ENCODE measurements around the gene CHST8. TPM values are rescaled to one million over a fixed set of nuclear protein-coding genes. Genes with fewer than 3 reads are reported as not detected.

The CHST8 gene
- total RNA-seq, 1 donor from 2014 or later = not detected

DNA sequence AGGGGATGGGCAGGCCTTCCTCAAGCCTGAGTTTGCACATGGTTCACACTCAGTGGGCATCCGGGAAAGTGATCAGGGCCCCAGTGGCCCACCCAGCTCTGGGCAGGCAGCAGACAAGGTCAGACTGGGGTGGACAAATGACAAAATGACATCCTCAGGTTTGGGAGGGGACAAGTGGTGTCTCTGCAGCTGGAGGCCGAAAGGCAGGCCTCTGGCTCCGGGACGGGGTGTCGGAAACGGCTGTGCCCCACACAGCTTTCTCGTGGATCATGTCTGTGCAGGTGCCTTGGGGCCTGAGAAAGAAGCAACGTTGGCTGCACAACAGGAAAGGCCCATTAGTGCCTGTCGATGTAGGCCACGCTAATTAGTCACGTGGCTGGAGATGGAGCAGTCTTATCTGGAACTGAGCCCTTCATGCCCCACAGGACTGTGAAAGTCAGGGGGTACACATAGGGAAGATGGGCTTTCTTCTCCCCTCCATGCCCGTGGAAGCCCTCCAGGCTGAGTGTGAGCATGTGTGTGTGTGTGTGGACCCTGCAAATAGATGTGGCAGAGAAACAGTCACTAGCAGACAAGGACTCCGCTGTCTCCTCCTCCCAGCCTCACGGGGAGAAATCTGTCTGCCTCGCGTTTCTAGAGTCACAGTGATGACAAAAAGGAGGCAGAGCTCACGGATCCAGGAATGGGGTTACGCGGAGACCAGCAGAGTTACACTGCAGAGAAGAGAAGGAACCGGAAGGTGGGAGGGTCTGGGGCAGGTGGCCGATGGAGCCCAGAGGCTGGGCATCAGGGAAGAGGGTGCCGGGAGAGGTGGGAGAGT lies 44.2 kb downstream of the CHST8 start:
- ATAC-seq (ENCODE audit: poor library complexity) (no peak), DNase-seq (no peak)
- intact Hi-C loops (cut with DNase I) = no loop called here

DNA sequence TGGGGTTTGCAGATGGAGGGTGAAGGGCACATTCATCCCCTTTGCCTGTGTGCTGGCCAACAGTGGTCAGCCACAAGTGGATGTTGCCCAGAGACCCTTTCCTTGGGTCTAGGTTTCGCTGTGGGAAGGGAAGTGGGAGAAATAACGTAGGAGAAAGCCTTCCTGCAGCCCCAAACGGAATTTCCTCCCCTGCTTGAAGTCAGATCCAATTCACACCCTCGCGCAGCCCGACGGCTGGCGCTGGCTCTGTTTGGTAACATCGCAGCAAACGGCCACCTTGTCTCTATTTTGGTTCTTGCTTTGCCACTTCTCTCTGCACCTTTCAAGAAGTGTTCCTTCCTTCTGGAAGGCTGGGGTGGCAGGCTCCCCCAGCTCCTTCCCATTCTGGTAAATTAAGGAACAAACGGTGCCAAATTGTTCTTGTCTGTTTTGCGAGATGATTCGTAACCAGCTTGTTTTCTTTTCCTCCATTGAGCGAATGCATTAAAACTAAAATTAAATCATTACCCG lies 45.4 kb downstream of the CHST8 start:
- intact Hi-C loops (cut with DNase I) = no loop called here
- DNase-seq = no peak
- ATAC-seq (ENCODE audit: poor library complexity) = no peak

GRCh38 chr19:33667881-33668280 lies 46.1 kb downstream of the CHST8 start:
- intact Hi-C loops (cut with DNase I) = no loop called here
- ATAC-seq (ENCODE audit: poor library complexity) (no peak), DNase-seq (no peak)

- ATAC-seq (ENCODE audit: poor library complexity) = no peak
- intact Hi-C loops (cut with DNase I) = no loop called here
- no peak for DNase-seq
These were observed 47.2 kb downstream of the CHST8 start for GRCh38 chr19:33668968-33669367.

- intact Hi-C loops (cut with DNase I) = no loop called here
- ATAC-seq (ENCODE audit: poor library complexity) = no peak
These were observed 47.6 kb downstream of the CHST8 start for GRCh38 chr19:33669376-33669775.

GRCh38 chr19:33670398-33670797 lies 48.6 kb downstream of the CHST8 start:
- no peak for ATAC-seq (ENCODE audit: poor library complexity)
- intact Hi-C loops (cut with DNase I) = no loop called here
- no peak for DNase-seq

More at GRCh38 chr19:33669376-33669775, 47.6 kb downstream of the CHST8 start:
- DNase-seq = no peak

GRCh38 chr19:33671211-33671610 lies 49.5 kb downstream of the CHST8 start:
- intact Hi-C loops (cut with DNase I) = no loop called here
- no peak for ATAC-seq (ENCODE audit: poor library complexity)
- no peak for DNase-seq

DNA sequence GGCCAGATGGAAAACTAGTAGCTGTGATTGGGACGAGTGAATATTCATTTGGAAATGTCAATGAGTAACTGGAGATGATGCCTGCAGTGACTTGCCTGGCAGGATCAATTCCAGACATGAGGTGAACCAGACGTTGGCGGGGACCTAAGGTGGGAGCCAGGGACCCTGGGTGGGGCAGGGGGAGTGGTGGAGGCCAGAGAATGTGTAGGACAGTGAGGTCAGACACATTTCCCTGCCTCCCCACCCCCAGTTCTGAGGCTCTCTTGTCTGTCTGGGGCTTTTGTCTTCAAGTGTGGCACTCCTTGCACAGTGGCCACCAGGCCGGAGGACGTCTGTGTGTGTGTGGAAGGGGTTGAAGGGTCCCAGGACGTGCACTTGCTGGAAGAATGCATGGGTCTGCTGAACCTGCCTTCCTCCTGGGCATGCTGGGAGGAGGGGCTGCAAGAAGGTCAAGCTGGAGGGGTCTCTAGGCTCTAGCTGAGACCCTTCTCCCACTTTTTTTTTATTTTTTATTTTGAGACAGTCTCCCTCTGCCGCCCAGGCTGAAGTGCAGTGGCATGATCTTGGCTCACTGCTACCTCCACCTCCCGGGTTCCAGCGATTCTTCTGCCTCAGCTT lies 51.6 kb downstream of the CHST8 start:
- DNase-seq = no peak
- intact Hi-C loops (cut with DNase I) = no loop called here

GRCh38 chr19:33673996-33674625 lies 52.4 kb downstream of the CHST8 start:
- intact Hi-C loops (cut with DNase I) = no loop called here
- DNase-seq = no peak
- ATAC-seq (ENCODE audit: poor library complexity) = no peak

More for the DNA sequence above, 51.6 kb downstream of the CHST8 start:
- no peak for ATAC-seq (ENCODE audit: poor library complexity)

DNA sequence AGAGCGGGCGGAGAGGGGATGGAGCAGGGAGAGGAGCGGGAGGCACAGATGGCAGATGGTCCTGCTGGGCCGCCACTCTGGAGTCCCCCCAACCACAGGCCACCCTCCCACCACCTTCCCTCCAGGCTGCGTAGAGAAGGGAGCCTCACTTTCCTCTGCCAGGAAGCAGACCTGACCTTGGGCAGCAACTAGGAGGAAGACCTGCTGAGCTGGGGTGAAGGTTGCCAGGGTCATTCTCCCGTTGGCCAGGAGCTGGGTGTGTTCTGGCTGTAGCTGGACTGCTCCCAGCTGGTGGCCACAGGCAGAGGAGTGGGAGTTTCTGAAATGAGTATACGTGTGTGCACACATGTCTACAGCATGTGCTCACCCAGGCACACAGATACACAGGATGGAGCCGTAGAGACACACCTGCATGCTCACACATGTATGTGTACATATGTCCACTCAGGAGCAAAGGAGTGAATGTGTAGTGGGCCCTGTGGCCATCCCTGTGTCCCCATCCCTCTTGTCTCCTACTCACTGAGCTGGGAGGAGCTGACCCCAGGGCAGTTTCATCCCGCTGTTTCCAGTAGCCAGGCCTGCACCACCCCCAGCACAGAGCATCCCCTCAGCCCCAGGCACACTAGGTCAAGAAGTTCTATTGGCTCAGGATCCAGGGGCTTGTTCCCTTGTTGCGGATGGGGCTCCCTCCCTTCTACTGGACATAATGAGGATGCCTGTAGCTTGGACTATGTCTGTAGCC lies 53.0 kb downstream of the CHST8 start:
- intact Hi-C loops (cut with DNase I) = no loop called here
- no peak for DNase-seq
- no peak for ATAC-seq (ENCODE audit: poor library complexity)

DNA sequence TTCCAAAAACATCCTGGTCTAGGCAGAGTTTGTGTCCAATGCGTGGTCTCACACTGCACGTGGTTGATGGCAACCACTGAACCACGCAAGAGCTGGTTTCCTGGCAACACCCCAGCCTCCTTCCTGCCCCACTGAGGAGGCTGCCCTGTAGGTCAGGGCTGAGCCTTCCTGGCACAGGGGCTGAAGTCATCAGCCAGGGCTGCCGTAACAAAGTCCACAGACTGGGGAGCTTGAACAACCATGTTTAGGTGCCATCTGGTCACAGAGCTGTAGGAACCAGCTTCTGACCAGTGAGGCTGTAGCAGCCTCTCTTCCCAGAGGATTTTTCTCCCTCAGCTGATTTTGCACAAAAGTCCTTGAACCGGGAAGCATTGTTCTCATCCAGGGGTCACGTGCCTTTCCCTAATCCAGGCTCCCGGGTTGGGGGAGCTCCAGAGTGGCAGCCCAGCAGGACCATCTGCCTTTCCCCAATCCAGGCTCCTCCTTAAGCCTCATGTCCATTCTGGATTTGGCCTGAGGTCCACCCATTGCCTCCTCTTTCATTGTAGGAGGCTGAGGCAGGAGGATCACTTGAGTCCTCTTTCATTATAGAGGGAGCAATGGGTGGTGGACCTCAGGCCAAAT lies 53.9 kb downstream of the CHST8 start:
- intact Hi-C loops (cut with DNase I) = no loop called here
- ATAC-seq (ENCODE audit: poor library complexity) (no peak), DNase-seq (no peak)

- DNase-seq = no peak
- no peak for ATAC-seq (ENCODE audit: poor library complexity)
- intact Hi-C loops (cut with DNase I) = no loop called here
These were observed 55.4 kb downstream of the CHST8 start for GRCh38 chr19:33676999-33677665.

GRCh38 chr19:33677745-33678426 lies 56.1 kb downstream of the CHST8 start:
- ATAC-seq (ENCODE audit: poor library complexity) = no peak
- no peak for DNase-seq
- intact Hi-C loops (cut with DNase I) = no loop called here

GRCh38 chr19:33678796-33679585 lies 57.2 kb downstream of the CHST8 start:
- ATAC-seq (ENCODE audit: poor library complexity) = no peak
- DNase-seq = no peak
- intact Hi-C loops (cut with DNase I) = no loop called here

GRCh38 chr19:33679696-33680095 lies 57.9 kb downstream of the CHST8 start:
- no peak for ATAC-seq (ENCODE audit: poor library complexity)
- intact Hi-C loops (cut with DNase I) = no loop called here
- DNase-seq = no peak

DNA sequence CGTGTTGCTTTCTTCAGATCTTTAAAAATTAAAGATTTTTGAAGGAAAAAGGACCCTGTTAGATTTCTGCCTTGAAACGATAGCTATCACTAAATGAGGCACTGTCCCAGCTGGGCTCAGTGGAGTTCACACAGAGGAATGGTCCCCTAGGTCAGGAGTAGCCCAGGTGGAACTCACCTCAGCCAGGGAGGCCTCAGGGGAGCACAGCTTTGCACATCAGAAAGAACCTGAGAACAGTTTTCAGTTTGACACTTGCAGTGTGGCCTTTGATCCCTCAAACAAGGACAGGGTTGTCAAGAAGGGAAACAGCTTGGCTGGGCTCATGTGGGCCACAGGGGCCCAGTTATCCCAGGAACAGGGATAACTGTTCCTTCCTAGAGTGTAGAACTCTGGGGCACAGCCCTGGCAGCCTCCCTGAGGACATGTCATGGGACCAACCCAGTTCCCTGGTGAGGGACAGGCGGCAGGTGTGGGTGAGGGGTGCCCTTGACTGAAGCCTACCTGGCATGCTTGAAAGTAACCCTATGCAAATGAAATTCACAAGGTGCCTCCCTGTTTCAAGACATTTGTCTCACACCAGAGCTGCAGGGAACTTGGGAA lies 59.4 kb downstream of the CHST8 start:
- intact Hi-C loops (cut with DNase I) = no loop called here
- DNase-seq (no peak), ATAC-seq (ENCODE audit: poor library complexity) (no peak)
